ENCODE results near the gene TBCD. TPM values are rescaled to one million over a fixed set of nuclear protein-coding genes. Genes with fewer than 3 reads are reported as not detected.

TBCD gene
- polyA plus RNA-seq, 2 of the 4 experiments (the other 2 are of a cell fraction) = 33.5 to 49.1 TPM

- WGBS (ENCODE audit: missing lambda C conversion rate) = 86% methylated on average over 14 of the region's 19 CpGs
- H3K9me3 ChIP-seq = no peaks in the 10 kb centered on the region
- TF ChIP-seq HOXB5 (CRISPR knock-in tag; IDR thresholded peaks at IDR 0.05) (no peak), ZSCAN20 (CRISPR knock-in tag; IDR thresholded peaks at IDR 0.05) (no peak)
- FAIRE-seq = no peak
- no peak overlapping the region for H3K27ac ChIP-seq
- H3K4me1 ChIP-seq = 0 out of 3 replicates have a peak, but pooled peaks cover 5% of the 10 kb centered on the region
- ChIA-PET CTCF (no interaction called here), POLR2A (no interaction called here)
- H3K4me2 ChIP-seq = no peak overlapping the region
- ATAC-seq = peak in 1 of 2 experiments; percentile 27; a peak in 1 of 6 replicates
- DNase-seq (ENCODE audit: low read depth in 1 of 2, low spot score in 1 of 2) = no peak
- no peak overlapping the region for H3K4me3 ChIP-seq
Observed at GRCh38 chr17:82922646-82923045, 170.8 kb downstream of the TBCD start.

GRCh38 chr17:82923366-82924113, 171.7 kb downstream of the TBCD start:
- ATAC-seq (no peak), FAIRE-seq (no peak), DNase-seq (ENCODE audit: low read depth in 1 of 2, low spot score in 1 of 2) (no peak)
- H3K9me3 ChIP-seq = no peaks in the 10 kb centered on the region
- CTCF ChIA-PET = interaction anchor here (2.7 to 4.8 kb wide), 3 partner anchors 10 to 142 kb away, joined by 9 to 27 read pairs (median 10); no protein-coding TSS in a partner anchor
- 91% methylated on average over 25 of the region's 25 CpGs for WGBS (ENCODE audit: missing lambda C conversion rate)
- POLR2A ChIA-PET = no interaction called here
- no peak overlapping the region for H3K27ac ChIP-seq
- no peak overlapping the region for H3K4me2 ChIP-seq
- no peak overlapping the region for H3K4me3 ChIP-seq
- TF ChIP-seq PHF8 (IDR thresholded peaks at IDR 0.05; ENCODE audit: borderline replicate concordance, low read depth) (no peak), TP53 (CRISPR knock-in tag; IDR thresholded peaks at IDR 0.05) (no peak), BHLHE40 (IDR thresholded peaks at IDR 0.05; ENCODE audit: low read depth, low read length) (no peak), RARB (CRISPR knock-in tag; IDR thresholded peaks at IDR 0.05) (no peak), NPAS2 (CRISPR knock-in tag; IDR thresholded peaks at IDR 0.05; ENCODE audit: borderline replicate concordance) (no peak), ESRRA (IDR thresholded peaks at IDR 0.05; ENCODE audit: borderline replicate concordance, low read length) (no peak), MAX (IDR thresholded peaks at IDR 0.05) (no peak), RNF2 (IDR thresholded peaks at IDR 0.05; ENCODE audit: borderline replicate concordance, low read depth) (no peak), EHMT2 (IDR thresholded peaks at IDR 0.05; ENCODE audit: low read depth) (no peak), KDM5A (IDR thresholded peaks at IDR 0.05) (no peak), HDAC2 (IDR thresholded peaks at IDR 0.05) (no peak), CHD2 (IDR thresholded peaks at IDR 0.05; ENCODE audit: low read length, partially characterized antibody) (no peak), CBX8 (IDR thresholded peaks at IDR 0.05) (no peak), ZSCAN20 (CRISPR knock-in tag; IDR thresholded peaks at IDR 0.05) (no peak)
- TF ChIP-seq, protein P1, sequence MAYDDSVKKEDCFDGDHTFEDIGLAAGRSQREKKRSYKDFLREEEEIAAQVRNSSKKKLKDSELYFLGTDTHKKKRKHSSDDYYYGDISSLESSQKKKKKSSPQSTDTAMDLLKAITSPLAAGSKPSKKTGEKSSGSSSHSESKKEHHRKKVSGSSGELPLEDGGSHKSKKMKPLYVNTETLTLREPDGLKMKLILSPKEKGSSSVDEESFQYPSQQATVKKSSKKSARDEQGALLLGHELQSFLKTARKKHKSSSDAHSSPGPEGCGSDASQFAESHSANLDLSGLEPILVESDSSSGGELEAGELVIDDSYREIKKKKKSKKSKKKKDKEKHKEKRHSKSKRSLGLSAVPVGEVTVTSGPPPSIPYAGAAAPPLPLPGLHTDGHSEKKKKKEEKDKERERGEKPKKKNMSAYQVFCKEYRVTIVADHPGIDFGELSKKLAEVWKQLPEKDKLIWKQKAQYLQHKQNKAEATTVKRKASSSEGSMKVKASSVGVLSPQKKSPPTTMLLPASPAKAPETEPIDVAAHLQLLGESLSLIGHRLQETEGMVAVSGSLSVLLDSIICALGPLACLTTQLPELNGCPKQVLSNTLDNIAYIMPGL (CRISPR knock-in tag; IDR thresholded peaks at IDR 0.05; ENCODE audit: borderline replicate concordance) = no peak
- TF ChIP-seq, protein P2, sequence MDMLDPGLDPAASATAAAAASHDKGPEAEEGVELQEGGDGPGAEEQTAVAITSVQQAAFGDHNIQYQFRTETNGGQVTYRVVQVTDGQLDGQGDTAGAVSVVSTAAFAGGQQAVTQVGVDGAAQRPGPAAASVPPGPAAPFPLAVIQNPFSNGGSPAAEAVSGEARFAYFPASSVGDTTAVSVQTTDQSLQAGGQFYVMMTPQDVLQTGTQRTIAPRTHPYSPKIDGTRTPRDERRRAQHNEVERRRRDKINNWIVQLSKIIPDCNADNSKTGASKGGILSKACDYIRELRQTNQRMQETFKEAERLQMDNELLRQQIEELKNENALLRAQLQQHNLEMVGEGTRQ (IDR thresholded peaks at IDR 0.05) = no peak
- 0 out of 3 replicates have a peak, but pooled peaks cover 5% of the 10 kb centered on the region for H3K4me1 ChIP-seq

- Histone ChIP-seq H3K4me1 (0 out of 3 replicates have a peak, but pooled peaks cover 5% of the 10 kb centered on the region), H3K4me2 (no peak overlapping the region), H3K4me3 (no peak overlapping the region), H3K9me3 (no peaks in the 10 kb centered on the region), H3K27ac (no peak overlapping the region)
- WGBS (ENCODE audit: missing lambda C conversion rate) = 93% methylated on average over 13 of the region's 13 CpGs
- DNase-seq (ENCODE audit: low read depth in 1 of 2, low spot score in 1 of 2) (no peak), FAIRE-seq (no peak), ATAC-seq (no peak)
- ChIA-PET CTCF (interaction anchor here (0.6 to 4.8 kb wide), 6 partner anchors 10 to 255 kb away, joined by 3 to 27 read pairs (median 6); no protein-coding TSS in a partner anchor), POLR2A (no interaction called here)
- no peak for TF ChIP-seq CBX2 (IDR thresholded peaks at IDR 0.05; ENCODE audit: borderline replicate concordance, low read depth)
- TF ChIP-seq RNF2 (IDR thresholded peaks at IDR 0.05; ENCODE audit: borderline replicate concordance, low read depth) = no peak
- no peak for TF ChIP-seq REST (IDR thresholded peaks at IDR 0.05)
- TF ChIP-seq POLR2A (IDR thresholded peaks at IDR 0.05; ENCODE audit: low read length) = no peak
- no peak for TF ChIP-seq MAFK (IDR thresholded peaks at IDR 0.05; ENCODE audit: partially characterized antibody)
- TF ChIP-seq POLR2AphosphoS2 (conservative IDR thresholded peaks at IDR 0.05; ENCODE audit: low read length) = no peak
- TF ChIP-seq KDM1A (IDR thresholded peaks at IDR 0.05; ENCODE audit: low read depth) = no peak
- TF ChIP-seq HES2 (IDR thresholded peaks at IDR 0.05) = no peak
- no peak for TF ChIP-seq JUN (IDR thresholded peaks at IDR 0.05)
- no peak for TF ChIP-seq MAX (IDR thresholded peaks at IDR 0.05)
Observed at GRCh38 chr17:82924214-82924613, 172.3 kb downstream of the TBCD start.
